Thymus (tissue), 11 donors: ENCODE measurements around the gene PLXNC1. TPM values are rescaled to one million over a fixed set of nuclear protein-coding genes. Genes with fewer than 3 reads are reported as not detected.

Experiments
- DNase-seq, 9 donors: peaks; one replicate each; pipeline ENCODE4 v3.0.0-alpha.2; 2013; ENCODE audit warnings: low spot score in 9 of 9, low read depth in 6 of 9, missing footprints in 1 of 9
- H3K27ac ChIP-seq, 2 donors: one replicate each; pipeline ENCODE4 v1.5.1; 2013; ENCODE audit warnings: control low read depth in 1 of 2, low read depth in 1 of 2, low read length in 1 of 2, mild to moderate bottlenecking in 1 of 2, moderate library complexity in 1 of 2
- H3K27me3 ChIP-seq, 2 donors: one replicate each; pipeline ENCODE4 v1.5.1; 2013; ENCODE audit warnings: low read length in 1 of 2; ENCODE audit not compliant: control insufficient read depth in 2 of 2, insufficient read depth in 1 of 2
- H3K36me3 ChIP-seq, 2 donors: one replicate each; pipeline ENCODE4 v1.5.1; 2013; ENCODE audit warnings: low read length in 1 of 2, mild to moderate bottlenecking in 1 of 2, moderate library complexity in 1 of 2; ENCODE audit not compliant: control insufficient read depth in 2 of 2, insufficient read depth in 2 of 2
- H3K4me1 ChIP-seq, 2 donors: one replicate each; pipeline ENCODE4 v1.5.1; 2013; ENCODE audit warnings: low read length in 2 of 2; ENCODE audit not compliant: control insufficient read depth in 2 of 2, insufficient read depth in 2 of 2
- H3K4me3 ChIP-seq, 2 donors: one replicate each; pipeline ENCODE4 v1.5.1; 2013; ENCODE audit warnings: low read length in 2 of 2, control low read depth in 1 of 2, mild to moderate bottlenecking in 1 of 2
- H3K9me3 ChIP-seq, 2 donors: one replicate each; pipeline ENCODE4 v1.5.1; 2013; ENCODE audit warnings: low read length in 1 of 2, mild to moderate bottlenecking in 1 of 2; ENCODE audit not compliant: control insufficient read depth in 2 of 2, insufficient read depth in 1 of 2
- WGBS: extraction: QIAGEN DNeasy Blood & Tissue Kit; methylation state at CpG from one replicate; pipeline ENCODE4 v1.1.7; 2013; 5-methylcytosine and 5-hydroxymethylcytosine counted together
- polyA plus RNA-seq: library from polyadenylated mRNA; stranded (reverse); fragments of 200-250 nt; gene quantifications from one replicate; pipeline ENCODE4 v1.2.3, GENCODE V29; 2013
- total RNA-seq: library from RNA; stranded (reverse); fragments of 120-200 nt; gene quantifications from one replicate; pipeline ENCODE4 v1.2.4, GENCODE V29; 2013
- donor health status: healthy.

The PLXNC1 gene
- total and polyA plus RNA-seq, 2 donors, result 3.7 to 11.0 TPM

- Histone ChIP-seq H3K4me1 (no peaks in the 10 kb centered on the region), H3K36me3 (peaks cover 9 to 23% of the 10 kb centered on the region in 2 donors), H3K4me3 (no peak overlapping the region), H3K9me3 (peaks cover 0 to 10% of the 10 kb centered on the region in 2 donors), H3K27ac (no peak overlapping the region), H3K27me3 (no peaks in the 10 kb centered on the region)
- DNase-seq, result no peak
- 96% methylated on average over 1 of the region's 1 CpG for WGBS
Measured at GRCh38 chr12:94326234-94326633, 177.9 kb downstream of the PLXNC1 start.

- Histone ChIP-seq H3K27me3 (no peaks in the 10 kb centered on the region), H3K36me3 (peaks cover 5 to 19% of the 10 kb centered on the region in 2 donors), H3K4me1 (no peaks in the 10 kb centered on the region), H3K4me3 (no peak overlapping the region), H3K27ac (no peak overlapping the region), H3K9me3 (peaks cover 0 to 5% of the 10 kb centered on the region in 2 donors)
- DNase-seq, result no peak
Measured at GRCh38 chr12:94326727-94327126, 178.3 kb downstream of the PLXNC1 start.

- peaks cover 5 to 13% of the 10 kb centered on the region in 2 donors for H3K36me3 ChIP-seq
- 93% methylated on average over 1 of the region's 1 CpG for WGBS
Measured at GRCh38 chr12:94327809-94328208, 179.4 kb downstream of the PLXNC1 start.

DNA sequence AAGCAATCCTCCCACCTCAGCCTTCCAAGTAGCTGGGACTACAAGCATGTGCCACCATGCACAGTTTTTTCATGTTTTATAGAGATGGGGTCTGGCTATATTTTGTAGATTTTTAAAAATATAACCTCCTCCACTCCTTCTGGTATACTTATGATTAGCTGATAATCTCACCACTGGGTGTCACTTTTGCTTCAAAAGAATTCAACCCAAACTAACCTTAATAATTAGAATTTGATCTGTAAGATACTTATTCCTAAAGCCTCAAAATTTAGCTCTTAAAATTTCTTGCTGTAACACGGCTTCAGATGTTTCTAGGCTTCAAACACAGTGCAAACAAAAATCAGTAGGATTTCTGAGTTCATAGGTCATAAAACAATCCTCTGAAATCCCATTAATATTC is 181.0 kb downstream of the PLXNC1 start:
- Histone ChIP-seq H3K4me1 (no peaks in the 10 kb centered on the region), H3K4me3 (no peak overlapping the region), H3K27me3 (no peaks in the 10 kb centered on the region), H3K36me3 (peaks cover 0 to 8% of the 10 kb centered on the region in 2 donors), H3K9me3 (no peaks in the 10 kb centered on the region), H3K27ac (no peak overlapping the region)
- DNase-seq, result no peak
- 96% methylated on average over 1 of the region's 1 CpG for WGBS

More at GRCh38 chr12:94327809-94328208, 179.4 kb downstream of the PLXNC1 start:
- no peak for DNase-seq
- no peaks in the 10 kb centered on the region for H3K27me3 ChIP-seq
- no peak overlapping the region for H3K4me3 ChIP-seq
- H3K4me1 ChIP-seq, result no peaks in the 10 kb centered on the region
- H3K9me3 ChIP-seq, result no peaks in the 10 kb centered on the region
- no peak overlapping the region for H3K27ac ChIP-seq

DNA sequence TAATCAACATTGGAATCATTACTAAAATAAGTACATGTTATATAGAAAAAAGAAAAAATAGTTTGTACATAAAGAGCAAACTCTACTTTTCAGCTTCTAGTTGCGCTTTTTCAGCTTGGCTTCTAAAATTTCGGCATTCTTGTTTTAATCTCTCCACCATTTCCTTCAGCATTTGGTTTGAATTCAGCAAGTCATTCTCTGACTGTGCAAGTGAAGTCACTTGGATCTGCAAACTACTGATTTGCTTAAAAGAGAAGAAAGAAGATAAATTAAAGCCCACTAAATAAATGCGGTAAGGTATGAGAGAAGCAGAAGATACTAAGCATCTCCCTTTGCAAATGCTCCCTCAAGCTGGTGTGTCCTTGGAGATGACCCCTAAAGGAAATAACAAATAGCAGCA is 185.0 kb downstream of the PLXNC1 start:
- Histone ChIP-seq H3K9me3 (no peaks in the 10 kb centered on the region), H3K27ac (no peak overlapping the region), H3K4me3 (no peak overlapping the region), H3K36me3 (peaks cover 0 to 4% of the 10 kb centered on the region in 2 donors), H3K27me3 (no peaks in the 10 kb centered on the region), H3K4me1 (no peaks in the 10 kb centered on the region)
- 94% methylated on average over 3 of the region's 3 CpGs for WGBS
- DNase-seq, result no peak

- H3K36me3 ChIP-seq, result no peaks in the 10 kb centered on the region
- 98% methylated on average over 5 of the region's 5 CpGs for WGBS
- no peak overlapping the region for H3K27ac ChIP-seq
- no peaks in the 10 kb centered on the region for H3K4me1 ChIP-seq
- no peaks in the 10 kb centered on the region for H3K9me3 ChIP-seq
- no peaks in the 10 kb centered on the region for H3K27me3 ChIP-seq
- no peak for DNase-seq
- no peak overlapping the region for H3K4me3 ChIP-seq
Measured at GRCh38 chr12:94336211-94336925, 188.0 kb downstream of the PLXNC1 start.

DNA sequence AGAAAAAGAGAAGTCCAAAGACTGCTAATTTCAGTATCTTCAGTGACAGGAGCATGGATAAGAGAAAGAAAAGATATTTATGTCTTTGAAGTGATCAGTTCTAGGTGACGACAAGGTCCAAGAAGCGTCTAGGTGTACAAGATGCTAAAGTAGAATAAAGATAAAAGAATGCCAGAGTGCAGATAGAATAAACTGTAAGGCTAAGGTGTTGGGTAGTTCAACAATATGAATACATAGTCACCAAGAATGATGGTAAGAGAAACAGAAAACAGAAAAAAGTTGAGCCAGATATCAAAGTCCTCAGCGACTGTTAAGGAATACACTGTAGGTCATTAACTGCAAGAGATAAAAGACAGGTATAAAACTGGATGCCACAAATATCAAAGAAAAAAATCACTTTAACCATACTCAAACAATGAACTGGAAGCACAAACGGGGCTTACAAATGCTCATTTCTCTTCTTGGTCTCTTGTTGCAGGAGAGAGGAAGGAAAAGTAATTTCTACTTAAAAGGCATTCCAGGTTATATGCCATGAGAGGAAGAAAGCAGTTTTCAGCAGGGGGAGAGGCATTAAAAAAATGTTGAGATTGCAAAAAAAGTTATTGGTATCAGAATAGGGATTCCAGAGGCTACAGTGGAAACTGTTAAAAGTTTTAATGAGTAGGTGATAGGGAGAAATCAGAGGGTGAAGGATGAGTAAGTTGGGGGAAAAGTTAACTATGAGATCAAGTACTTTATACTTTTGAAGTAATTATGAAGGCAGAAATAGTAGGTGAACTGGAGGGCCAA is 189.8 kb downstream of the PLXNC1 start:
- H3K4me1 ChIP-seq, result no peaks in the 10 kb centered on the region
- H3K9me3 ChIP-seq, result no peaks in the 10 kb centered on the region
- WGBS, result 97% methylated on average over 4 of the region's 4 CpGs
- no peaks in the 10 kb centered on the region for H3K36me3 ChIP-seq
- no peak overlapping the region for H3K4me3 ChIP-seq
- no peaks in the 10 kb centered on the region for H3K27me3 ChIP-seq
- H3K27ac ChIP-seq, result no peak overlapping the region
- DNase-seq, result no peak

DNA sequence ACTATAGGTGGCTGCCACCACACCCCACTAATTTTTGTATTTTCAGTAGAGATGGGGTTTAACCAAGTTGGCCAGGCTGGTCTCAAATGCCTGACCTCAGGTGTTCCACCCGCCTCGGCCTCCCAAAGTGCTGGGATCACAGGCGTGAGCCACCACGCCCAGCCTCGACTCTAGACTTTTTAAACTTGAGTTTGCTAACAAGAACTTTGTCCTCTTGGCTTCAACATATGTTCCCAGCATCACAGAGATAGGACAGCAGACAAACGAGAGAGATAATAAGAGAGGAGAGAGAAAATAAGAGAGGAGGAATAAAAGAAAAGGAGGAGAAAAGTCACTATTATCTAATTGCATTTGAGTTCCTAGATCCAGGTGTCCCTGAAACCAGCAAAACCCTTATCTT is 192.2 kb downstream of the PLXNC1 start:
- H3K4me3 ChIP-seq, result no peak overlapping the region

GRCh38 chr12:94353130-94353529 is 204.8 kb downstream of the PLXNC1 start:
- Histone ChIP-seq H3K4me3 (no peak overlapping the region), H3K36me3 (peaks cover 0 to 2% of the 10 kb centered on the region in 2 donors), H3K4me1 (no peaks in the 10 kb centered on the region), H3K27ac (no peak overlapping the region), H3K27me3 (no peaks in the 10 kb centered on the region), H3K9me3 (peaks cover 0 to 23% of the 10 kb centered on the region in 2 donors)
- DNase-seq, result no peak
- 97% methylated on average over 1 of the region's 1 CpG for WGBS

More for the DNA sequence above, 192.2 kb downstream of the PLXNC1 start:
- Histone ChIP-seq H3K4me1 (no peaks in the 10 kb centered on the region), H3K36me3 (no peaks in the 10 kb centered on the region), H3K9me3 (no peaks in the 10 kb centered on the region), H3K27ac (no peak overlapping the region), H3K27me3 (no peaks in the 10 kb centered on the region)
- DNase-seq, result no peak
- WGBS, result 98% methylated on average over 6 of the region's 6 CpGs
